Lung microvascular endothelial cell (primary cell): ENCODE results near the gene SCP2. TPM values are rescaled to one million over a fixed set of nuclear protein-coding genes. Genes with fewer than 3 reads are reported as not detected.

Experiments used
- total RNA-seq: library from RNA; depleted of rRNA; stranded (reverse); fragments of >200 nt; gene quantifications from 2 replicates; pipeline ENCODE4 v1.2.1, GENCODE V29; 2014

SCP2 gene
- total RNA-seq, 1 donor from 2014 or later = 95.2 TPM

Other genes starting within 250 kb of the SCP2 start
- 7.0 and 7.7 TPM in 2 replicates for gene COA7, start 228.9 kb upstream of the SCP2 start, total RNA-seq
- 22.4 and 25.8 TPM in 2 replicates for gene ZYG11B, start 200.8 kb upstream of the SCP2 start, total RNA-seq
- under 0.01 TPM in 2 replicates for gene ZYG11A, start 84.5 kb upstream of the SCP2 start, total RNA-seq
- 7.0 and 7.9 TPM in 2 replicates for gene ECHDC2, start 5.5 kb upstream of the SCP2 start, total RNA-seq
- gene PODN, start 134.9 kb downstream of the SCP2 start, total RNA-seq = under 0.01 and 0.22 TPM in 2 replicates
- not detected in 2 replicates for gene SLC1A7, start 215.4 kb downstream of the SCP2 start, total RNA-seq